GM21423 (cell line): ENCODE measurements around the gene MDC1.
"Not testable (repeated sequence)": the region's sequence is repeated elsewhere in the genome, so short reads cannot be mapped to it uniquely, and the experiment has no call there.

Source experiments
- ATAC-seq: cut with Tn5 transposase; IDR thresholded peaks from one replicate; pipeline ENCODE4 v1.9.1; 2021; ENCODE audit warnings: mild to moderate bottlenecking, moderate library complexity; ENCODE audit not compliant: unreplicated experiment

MDC1 gene

GRCh38 chr6:30683183-30683979 lies 33.7 kb downstream of the MDC1 start:
- ATAC-seq: no peak

- peak; percentile 42 for ATAC-seq
These were observed 34.7 kb downstream of the MDC1 start for GRCh38 chr6:30682143-30683117.

DNA sequence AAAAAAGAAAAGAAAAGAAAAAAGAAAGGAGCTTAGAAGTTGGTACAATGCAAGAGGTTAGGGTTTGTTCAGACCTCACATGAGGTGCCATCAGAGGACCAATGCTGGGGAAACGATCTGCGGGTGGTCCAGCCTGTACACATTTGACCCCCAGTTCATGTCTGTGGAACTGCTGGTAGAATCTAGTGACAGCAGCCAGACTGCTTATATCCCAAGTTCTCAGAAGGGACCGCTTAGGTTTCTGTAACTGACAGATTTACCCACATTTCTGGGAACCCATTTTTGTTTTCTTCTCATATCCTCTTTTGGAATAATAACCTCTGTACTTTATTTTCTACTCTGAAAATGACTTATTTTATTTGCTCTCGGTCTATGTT lies 35.3 kb downstream of the MDC1 start:
- no peak for ATAC-seq

- no peak for ATAC-seq
These were observed 37.1 kb downstream of the MDC1 start for GRCh38 chr6:30679765-30680535.

- no peak for ATAC-seq
These were observed 37.9 kb downstream of the MDC1 start for GRCh38 chr6:30678964-30679726.

GRCh38 chr6:30676660-30677285 lies 40.3 kb downstream of the MDC1 start:
- no peak for ATAC-seq

- ATAC-seq: peak; percentile 75
These were observed 44.4 kb downstream of the MDC1 start, which contains the start of gene DHX16 for GRCh38 chr6:30672445-30673253. Gene DHX16, minus strand, starts transcription at chr6:30673006. Its CDS starts 165 bp downstream, at chr6:30672841.

- no peak for ATAC-seq
These were observed 46.1 kb downstream of the MDC1 start for GRCh38 chr6:30670760-30671527.

DNA sequence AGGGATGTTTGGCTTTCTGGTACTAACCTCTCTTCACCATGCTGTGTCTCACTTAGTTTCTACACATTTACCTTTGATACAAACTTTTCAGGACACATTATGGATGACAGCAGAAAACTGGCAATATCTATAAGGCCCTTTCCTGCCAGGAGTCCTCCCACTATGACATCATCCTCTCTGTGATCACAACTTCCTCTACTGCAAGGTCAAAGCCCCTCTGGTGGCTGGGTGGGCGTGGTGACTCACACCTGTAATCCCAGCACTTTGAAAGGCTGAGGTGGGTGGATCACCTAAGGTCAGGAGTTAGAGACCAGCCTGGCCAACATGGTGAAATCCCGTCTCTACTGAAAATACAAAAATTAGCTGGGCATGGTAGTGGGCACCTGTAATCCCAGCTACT lies 50.8 kb downstream of the MDC1 start:
- not testable (repeated sequence) for ATAC-seq

- ATAC-seq: no peak
These were observed 51.9 kb downstream of the MDC1 start for GRCh38 chr6:30664994-30665767.

DNA sequence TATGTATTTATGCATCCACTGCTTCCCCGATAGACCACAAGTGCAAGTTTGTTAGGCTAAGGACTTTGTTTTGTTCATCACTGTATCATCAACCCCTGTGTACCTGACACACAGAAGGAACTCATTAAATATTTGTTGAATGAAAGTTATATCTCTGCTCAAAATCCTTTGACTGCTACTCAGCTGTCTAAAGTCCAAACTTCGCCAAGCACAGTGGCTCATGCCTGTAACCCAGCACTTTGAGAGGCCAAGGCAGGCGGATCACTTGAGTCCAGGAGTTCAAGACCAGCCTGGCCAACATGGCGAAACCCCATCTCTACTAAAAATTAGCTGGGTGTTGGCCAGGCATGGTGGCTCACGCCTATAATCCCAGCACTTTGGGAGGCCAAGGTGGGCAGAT lies 59.2 kb downstream of the MDC1 start:
- not testable (repeated sequence) for ATAC-seq

DNA sequence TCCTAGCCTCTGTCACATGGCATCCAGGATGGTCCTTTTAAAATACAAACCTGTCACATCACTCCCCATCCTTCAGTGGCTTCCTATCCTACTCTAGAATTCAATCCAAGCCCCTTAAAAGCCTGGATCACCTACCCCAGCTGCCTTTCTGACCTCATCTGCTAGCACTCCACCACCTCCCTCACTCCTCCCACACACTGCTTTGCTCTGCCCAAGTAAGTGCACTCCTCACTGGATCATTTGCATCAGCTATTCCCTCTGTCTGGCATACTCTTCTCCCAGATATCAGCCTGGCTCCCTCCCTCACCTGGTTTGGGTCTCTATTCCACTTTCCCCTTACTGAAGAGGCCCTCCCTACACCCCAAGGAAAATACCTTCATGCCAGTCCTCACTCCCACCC lies 59.6 kb downstream of the MDC1 start:
- ATAC-seq: no peak

DNA sequence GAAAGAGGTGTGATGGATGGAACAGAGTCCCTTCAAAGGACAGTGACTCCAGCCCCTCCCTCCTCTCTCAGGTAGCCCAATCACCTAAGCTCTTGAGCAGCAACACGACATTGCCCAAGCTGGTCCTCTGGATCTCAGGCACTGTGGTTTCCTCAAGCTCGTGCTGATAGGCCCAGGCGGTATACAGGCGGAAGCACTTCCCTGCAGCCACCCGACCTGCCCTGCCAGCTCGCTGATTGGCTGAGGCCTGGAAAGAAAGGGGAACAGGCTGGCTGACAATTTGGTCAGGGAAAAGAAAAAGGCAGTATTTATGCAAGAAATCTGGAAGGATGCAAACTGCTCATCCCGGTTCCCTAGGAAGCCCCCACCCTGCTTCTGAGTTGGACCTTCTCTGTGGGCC lies 60.6 kb downstream of the MDC1 start:
- no peak for ATAC-seq

DNA sequence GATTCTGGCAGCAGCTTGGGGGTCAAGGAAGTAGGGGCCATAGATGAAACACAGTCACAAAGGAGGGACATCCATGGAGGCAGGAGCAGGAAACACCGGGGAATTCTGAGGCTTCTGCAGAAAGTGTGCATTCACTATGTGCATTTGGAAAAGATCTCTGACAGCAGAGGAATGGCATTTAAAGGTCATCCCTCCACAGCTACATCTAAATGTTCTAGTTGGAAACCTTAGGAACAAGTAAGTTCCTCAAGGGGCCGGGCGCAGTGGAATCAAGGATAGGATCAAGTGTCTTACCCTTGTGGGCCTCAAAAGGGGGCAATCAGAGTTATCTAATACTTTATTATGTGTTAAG lies 61.4 kb downstream of the MDC1 start:
- no peak for ATAC-seq

DNA sequence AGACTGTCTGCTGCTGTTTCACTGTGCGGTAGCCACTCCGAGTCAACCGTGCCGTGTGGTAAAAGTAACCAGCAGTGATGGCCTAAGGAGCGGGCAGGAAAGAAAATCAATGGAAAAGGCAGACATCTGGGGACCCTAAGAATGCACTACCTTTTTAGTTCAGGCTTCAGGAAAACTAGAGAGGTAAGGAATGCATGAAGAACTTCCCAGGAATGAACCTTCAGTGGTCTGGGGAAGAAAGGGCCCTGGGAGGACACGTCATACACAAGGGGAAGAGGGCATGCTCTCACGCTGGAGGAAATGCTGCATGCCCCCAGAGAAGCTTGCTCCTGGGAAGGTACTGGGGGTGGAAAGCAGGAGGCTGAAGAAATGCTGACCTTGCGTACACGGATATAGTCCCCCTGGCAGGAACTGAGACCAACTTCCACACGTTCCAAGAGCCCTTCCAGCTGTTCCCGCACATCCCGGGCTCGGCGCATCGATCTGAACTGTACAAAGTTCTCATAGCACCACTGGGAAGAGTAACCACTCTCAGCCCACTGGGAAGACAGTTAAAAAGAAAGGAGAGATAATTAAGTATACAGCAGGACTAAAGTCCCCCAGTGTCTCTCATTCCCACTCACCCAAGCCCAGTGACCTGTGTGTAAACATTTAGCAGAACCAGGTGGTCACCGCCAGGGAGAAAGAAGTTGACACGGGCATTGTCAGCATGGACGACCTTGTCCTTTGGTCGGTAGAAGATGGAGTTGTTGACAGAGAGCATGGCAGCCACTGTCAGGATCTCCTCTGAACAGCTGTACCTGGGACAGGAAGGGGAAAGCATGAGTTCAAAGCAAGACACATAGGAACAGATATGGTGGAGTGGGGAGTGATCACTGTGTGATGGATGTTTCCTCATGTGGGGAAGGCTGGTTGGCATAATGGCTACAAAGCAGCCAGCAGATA lies 62.0 kb downstream of the MDC1 start:
- no peak for ATAC-seq

- no peak for ATAC-seq
These were observed 65.9 kb downstream of the MDC1 start for GRCh38 chr6:30651143-30651542.
